WTC11 (cell line): ENCODE results near the gene CPT1A. TPM values are rescaled to one million over a fixed set of nuclear protein-coding genes. Genes with fewer than 3 reads are reported as not detected.

Source experiments
- ATAC-seq: fragments of 200-7000 bp; cut with Tn5 transposase; 2 replicates; pipeline ENCODE4 v1.10.0; 2021; ENCODE audit warnings: mild to moderate bottlenecking, moderate library complexity
- CTCF ChIA-PET: fragments of 300-600 bp; sonication (Branson Sonifier 250); formaldehyde crosslinking; loops from one replicate; lab custom pipeline; 2021; ENCODE audit warnings: antibody characterized with exemption; lab: Charles Lee
- POLR2A ChIA-PET: fragments of 350-600 bp; sonication (Branson Sonifier 250); formaldehyde crosslinking; loops from one replicate; lab custom pipeline; 2021; ENCODE audit warnings: antibody characterized with exemption; lab: Charles Lee
- DNase-seq: peaks from one replicate; pipeline ENCODE4 v3.0.0; 2021; ENCODE audit warnings: low spot score
- H3K27ac Mint-ChIP-seq: 2 replicates; pipeline ENCODE4 v1.8.0; 2021; ENCODE audit warnings: mixed read lengths
- H3K27me3 Mint-ChIP-seq: 2 replicates; pipeline ENCODE4 v1.8.0; 2021; ENCODE audit warnings: low read depth, mild to moderate bottlenecking, moderate library complexity, mixed read lengths
- H3K36me3 Mint-ChIP-seq: 2 replicates; pipeline ENCODE4 v1.8.0; 2021; ENCODE audit warnings: mixed read lengths
- H3K4me1 Mint-ChIP-seq: 2 replicates; pipeline ENCODE4 v1.8.0; 2022; ENCODE audit warnings: mixed read lengths
- H3K4me3 Mint-ChIP-seq: 2 replicates; pipeline ENCODE4 v1.8.0; 2021; ENCODE audit warnings: mild to moderate bottlenecking, moderate library complexity, mixed read lengths
- H3K9me3 Mint-ChIP-seq: 2 replicates; pipeline ENCODE4 v1.8.0; 2021; ENCODE audit warnings: mixed read lengths
- ATF3 ChIP-seq: sonication (generic); formaldehyde crosslinking; conservative IDR thresholded peaks from 2 replicates; pipeline ENCODE4 v1.8.1; 2022; ENCODE audit warnings: mild to moderate bottlenecking, missing genetic modification reagents
- CDX4 ChIP-seq: fragments of 250-450 bp; sonication (Bioruptor Pico); IDR thresholded peaks from 2 replicates; pipeline ENCODE4 v1.9.0; 2021; ENCODE audit warnings: moderate library complexity, mild to moderate bottlenecking, inconsistent platforms, borderline replicate concordance
- E2F5 ChIP-seq: sonication (generic); formaldehyde crosslinking; IDR thresholded peaks from 2 replicates; pipeline ENCODE4 v1.8.1; 2022; ENCODE audit warnings: mild to moderate bottlenecking, moderate library complexity, missing genetic modification reagents
- EMX1 ChIP-seq: fragments of 250-450 bp; sonication (Bioruptor Pico); IDR thresholded peaks from 2 replicates; pipeline ENCODE4 v1.8.0; 2021; ENCODE audit warnings: mild to moderate bottlenecking
- ERG ChIP-seq: fragments of 250-450 bp; sonication (Bioruptor Pico); IDR thresholded peaks from 2 replicates; pipeline ENCODE4 v1.8.0; 2021; ENCODE audit warnings: mild to moderate bottlenecking
- ESRRA ChIP-seq: sonication (generic); formaldehyde crosslinking; IDR thresholded peaks from 2 replicates; pipeline ENCODE4 v1.8.1; 2022; ENCODE audit warnings: mild to moderate bottlenecking, missing genetic modification reagents, borderline replicate concordance
- GRHL2 ChIP-seq: fragments of 250-450 bp; sonication (Bioruptor Pico); IDR thresholded peaks from 2 replicates; pipeline ENCODE4 v1.8.0; 2022; ENCODE audit warnings: mild to moderate bottlenecking, moderate library complexity; ENCODE audit not compliant: insufficient replicate concordance, severe bottlenecking
- NFYB ChIP-seq: sonication (generic); formaldehyde crosslinking; conservative IDR thresholded peaks from 2 replicates; pipeline ENCODE4 v1.8.0; 2022; ENCODE audit warnings: low read depth, missing genetic modification reagents
- PRDM15 ChIP-seq: sonication (generic); formaldehyde crosslinking; IDR thresholded peaks from 2 replicates; pipeline ENCODE4 v1.8.0; 2022; ENCODE audit warnings: missing genetic modification reagents
- SMAD4 ChIP-seq: sonication (generic); formaldehyde crosslinking; IDR thresholded peaks from 2 replicates; pipeline ENCODE4 v1.8.0; 2022; ENCODE audit warnings: mild to moderate bottlenecking, missing genetic modification reagents
- STAT6 ChIP-seq: sonication (generic); formaldehyde crosslinking; conservative IDR thresholded peaks from 2 replicates; pipeline ENCODE4 v1.8.1; 2023; ENCODE audit warnings: mild to moderate bottlenecking, low read depth, missing genetic modification reagents, moderate library complexity
- TEAD1 ChIP-seq: sonication (generic); formaldehyde crosslinking; IDR thresholded peaks from 2 replicates; pipeline ENCODE4 v1.8.0; 2022; ENCODE audit warnings: mild to moderate bottlenecking, missing genetic modification reagents
- USF2 ChIP-seq: sonication (generic); formaldehyde crosslinking; IDR thresholded peaks from 2 replicates; pipeline ENCODE4 v1.8.1; 2023; ENCODE audit warnings: mild to moderate bottlenecking, missing genetic modification reagents, moderate library complexity
- ZBTB21 ChIP-seq: sonication (generic); formaldehyde crosslinking; IDR thresholded peaks from 2 replicates; pipeline ENCODE4 v1.8.1; 2023; ENCODE audit warnings: mild to moderate bottlenecking, missing genetic modification reagents, borderline replicate concordance
- ZNF138 ChIP-seq: sonication (generic); formaldehyde crosslinking; conservative IDR thresholded peaks from 2 replicates; pipeline ENCODE4 v1.8.1; 2022; ENCODE audit warnings: mild to moderate bottlenecking, moderate library complexity, missing genetic modification reagents
- ZNF263 ChIP-seq: sonication (generic); formaldehyde crosslinking; IDR thresholded peaks from 2 replicates; pipeline ENCODE4 v1.8.1; 2022; ENCODE audit warnings: low read depth, mild to moderate bottlenecking, moderate library complexity, missing genetic modification reagents
- ZNF281 ChIP-seq: sonication (generic); formaldehyde crosslinking; IDR thresholded peaks from 2 replicates; pipeline ENCODE4 v1.8.0; 2023; ENCODE audit warnings: mild to moderate bottlenecking, missing genetic modification reagents
- ZNF317 ChIP-seq: sonication (generic); formaldehyde crosslinking; IDR thresholded peaks from 2 replicates; pipeline ENCODE4 v1.8.1; 2023; ENCODE audit warnings: low read depth, mild to moderate bottlenecking, moderate library complexity, missing genetic modification reagents, borderline replicate concordance
- total RNA-seq: library from RNA; stranded (reverse); gene quantifications from 3 replicates; pipeline ENCODE4 v1.2.3, GENCODE V29; 2021

Gene CPT1A
- total RNA-seq, 1 experiment from 2014 or later = 28.1 TPM

GRCh38 chr11:68782711-68783110, 59.0 kb downstream of the CPT1A start:
- Mint-ChIP-seq H3K4me3 (no peak overlapping the region), H3K9me3 (no peaks in the 10 kb centered on the region), H3K36me3 (peaks cover 22% of the 10 kb centered on the region), H3K27me3 (no peaks in the 10 kb centered on the region), H3K4me1 (peaks cover 9% of the 10 kb centered on the region), H3K27ac (no peak overlapping the region)
- TF ChIP-seq ZNF281 (CRISPR knock-in tag) (no peak), CDX4 (CRISPR knock-in tag) (no peak), ERG (CRISPR knock-in tag) (no peak), ATF3 (CRISPR knock-in tag) (no peak), PRDM15 (CRISPR knock-in tag) (no peak), SMAD4 (CRISPR knock-in tag) (no peak), ZNF138 (CRISPR knock-in tag) (no peak), EMX1 (CRISPR knock-in tag) (no peak), ZNF263 (no peak), ESRRA (CRISPR knock-in tag) (no peak), ZNF317 (CRISPR knock-in tag) (no peak), E2F5 (CRISPR knock-in tag) (no peak), GRHL2 (no peak), NFYB (CRISPR knock-in tag) (no peak), STAT6 (CRISPR knock-in tag) (no peak), ZBTB21 (CRISPR knock-in tag) (no peak), TEAD1 (CRISPR knock-in tag) (no peak), USF2 (CRISPR knock-in tag) (no peak)
- DNase-seq (no peak), ATAC-seq (no peak)
- ChIA-PET POLR2A (no interaction called here), CTCF (interaction anchor here (1.0 kb wide), 1 partner anchor 16 kb away, joined by 4 read pairs; no protein-coding TSS in a partner anchor)
